Suprapubic skin (tissue), 3 donors: ENCODE measurements around the gene CHST14.

Source experiments
- EP300 ChIP-seq: sonication (generic); formaldehyde crosslinking; IDR thresholded peaks from one replicate; pipeline ENCODE4 v1.6.1; 2017; ENCODE audit warnings: antibody characterized with exemption
- POLR2A ChIP-seq, 2 donors: fragments of 450-650 bp; IDR thresholded peaks; one replicate each; pipeline ENCODE4 v1.6.1; 2017; ENCODE audit warnings: antibody characterized with exemption in 2 of 2, mild to moderate bottlenecking in 2 of 2, moderate library complexity in 2 of 2
- TF ChIP-seq, protein P1 (sequence below), 2 donors: fragments of 200-600 bp in 1 of 2; fragments of 450-650 bp in 1 of 2; sonication (generic) in 1 of 2; IDR thresholded peaks; one replicate each; pipeline ENCODE4 v1.5.1; 2016 to 2019; ENCODE audit warnings: antibody characterized with exemption in 2 of 2, mild to moderate bottlenecking in 1 of 2, moderate library complexity in 1 of 2

DNA sequence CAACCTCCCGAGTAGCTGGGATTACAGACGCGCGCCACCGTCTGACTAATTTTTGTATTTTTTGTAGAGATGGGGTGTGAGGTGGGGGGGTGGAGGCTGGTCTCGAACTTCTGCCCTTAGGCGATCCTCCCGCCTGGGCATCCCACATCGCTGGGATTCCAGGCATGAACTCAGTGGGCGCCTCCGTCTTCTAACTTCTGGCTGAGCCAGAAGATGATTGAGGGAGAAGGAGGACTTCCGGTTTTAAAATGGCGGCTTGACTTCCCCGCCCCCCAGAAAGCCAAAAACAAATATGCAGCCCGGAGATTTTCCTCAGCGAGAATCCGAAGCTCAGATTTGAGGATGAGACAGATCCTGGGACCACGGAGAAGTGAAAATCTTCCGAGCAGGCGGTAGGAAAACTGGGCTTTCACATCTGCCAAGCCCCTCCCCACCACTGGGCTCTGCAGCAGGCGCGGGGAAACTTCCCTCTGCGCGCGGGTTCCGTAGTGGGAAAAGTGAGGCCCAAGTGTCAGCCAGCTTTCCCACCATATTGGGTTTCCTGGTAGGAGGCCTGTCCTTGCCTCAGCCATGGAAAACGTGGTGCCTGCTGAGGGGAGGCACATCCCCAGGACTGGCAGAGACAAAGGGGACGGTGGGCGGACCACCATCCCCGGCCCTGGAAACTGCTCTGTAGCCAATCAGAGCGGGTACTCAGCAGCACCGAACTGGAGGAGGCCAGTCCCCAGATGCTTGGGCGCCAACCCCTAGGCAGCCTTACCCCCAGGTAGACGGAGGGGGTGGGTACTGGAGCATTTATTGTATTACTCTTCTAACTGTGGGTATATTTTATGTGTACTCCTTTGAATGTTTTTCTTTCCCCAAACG, 17.3 kb downstream of the CHST14 start:
- TF ChIP-seq, protein P1, sequence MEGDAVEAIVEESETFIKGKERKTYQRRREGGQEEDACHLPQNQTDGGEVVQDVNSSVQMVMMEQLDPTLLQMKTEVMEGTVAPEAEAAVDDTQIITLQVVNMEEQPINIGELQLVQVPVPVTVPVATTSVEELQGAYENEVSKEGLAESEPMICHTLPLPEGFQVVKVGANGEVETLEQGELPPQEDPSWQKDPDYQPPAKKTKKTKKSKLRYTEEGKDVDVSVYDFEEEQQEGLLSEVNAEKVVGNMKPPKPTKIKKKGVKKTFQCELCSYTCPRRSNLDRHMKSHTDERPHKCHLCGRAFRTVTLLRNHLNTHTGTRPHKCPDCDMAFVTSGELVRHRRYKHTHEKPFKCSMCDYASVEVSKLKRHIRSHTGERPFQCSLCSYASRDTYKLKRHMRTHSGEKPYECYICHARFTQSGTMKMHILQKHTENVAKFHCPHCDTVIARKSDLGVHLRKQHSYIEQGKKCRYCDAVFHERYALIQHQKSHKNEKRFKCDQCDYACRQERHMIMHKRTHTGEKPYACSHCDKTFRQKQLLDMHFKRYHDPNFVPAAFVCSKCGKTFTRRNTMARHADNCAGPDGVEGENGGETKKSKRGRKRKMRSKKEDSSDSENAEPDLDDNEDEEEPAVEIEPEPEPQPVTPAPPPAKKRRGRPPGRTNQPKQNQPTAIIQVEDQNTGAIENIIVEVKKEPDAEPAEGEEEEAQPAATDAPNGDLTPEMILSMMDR (IDR thresholded peaks at IDR 0.05), result no peak
- TF ChIP-seq POLR2A (IDR thresholded peaks at IDR 0.05) (no peak), EP300 (no peak)
